ENCODE measurements around the gene KLHL1. TPM values are rescaled to one million over a fixed set of nuclear protein-coding genes. Genes with fewer than 3 reads are reported as not detected.

Gene KLHL1
- polyA plus RNA-seq, 3 donors = 0.05 TPM; not detected in 2

- 73 to 89% (median 88%) methylated on average over 2 of the region's 2 CpGs for WGBS, 3 donors
Observed at GRCh38 chr13:70023516-70023915, 84.7 kb downstream of the KLHL1 start.

GRCh38 chr13:70022646-70023045, 85.6 kb downstream of the KLHL1 start:
- no peak overlapping the region for H3K27ac ChIP-seq (ENCODE audit: low read depth, low read length)
- 76 to 90% (median 78%) methylated on average over 3 of the region's 3 CpGs for WGBS, 3 donors

More at GRCh38 chr13:70023516-70023915, 84.7 kb downstream of the KLHL1 start:
- no peak overlapping the region for H3K27ac ChIP-seq (ENCODE audit: low read depth, low read length)

DNA sequence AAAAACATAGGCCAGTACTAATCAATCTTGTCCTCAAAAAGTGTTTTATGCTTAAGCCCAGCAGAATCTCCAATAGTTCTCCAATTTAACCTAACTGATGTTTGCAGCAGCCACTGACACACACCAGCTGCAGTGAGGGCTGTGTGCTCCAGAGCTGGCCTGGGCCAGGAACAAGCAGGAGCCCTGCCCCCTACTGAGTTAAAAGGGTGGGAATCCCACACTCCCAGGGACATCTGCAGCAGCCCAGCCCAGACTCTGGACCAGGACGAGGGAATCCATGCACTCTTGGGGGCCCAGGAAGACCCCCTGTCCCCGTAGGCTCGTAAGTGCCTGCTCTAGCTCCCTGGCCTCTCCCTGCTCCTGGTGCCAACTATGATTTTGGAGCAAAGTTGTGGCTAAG, 92.1 kb downstream of the KLHL1 start:
- 63 to 84% (median 72%) methylated on average over 3 of the region's 3 CpGs for WGBS, 3 donors

DNA sequence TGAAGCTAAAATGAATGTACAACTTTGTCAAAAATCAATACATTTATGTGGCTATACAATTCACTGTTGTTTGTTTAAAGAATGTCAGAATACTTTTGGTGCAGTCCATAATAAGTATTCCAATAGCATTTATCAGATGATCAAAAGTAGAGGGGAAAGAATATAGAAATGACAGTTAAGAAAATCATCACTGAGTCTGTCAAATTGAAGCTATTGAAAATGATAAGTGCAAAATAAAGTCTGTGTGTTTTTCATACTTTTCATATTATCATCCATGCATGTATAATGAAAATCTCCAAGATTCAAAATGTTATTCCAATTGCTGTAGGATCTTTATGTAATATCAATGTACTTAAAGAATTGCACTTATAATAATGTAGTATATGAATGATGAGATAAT, 93.9 kb downstream of the KLHL1 start:
- no peak overlapping the region for H3K27ac ChIP-seq (ENCODE audit: low read depth, low read length)

More for the DNA sequence above, 92.1 kb downstream of the KLHL1 start:
- H3K27ac ChIP-seq (ENCODE audit: low read depth, low read length) = no peak overlapping the region

DNA sequence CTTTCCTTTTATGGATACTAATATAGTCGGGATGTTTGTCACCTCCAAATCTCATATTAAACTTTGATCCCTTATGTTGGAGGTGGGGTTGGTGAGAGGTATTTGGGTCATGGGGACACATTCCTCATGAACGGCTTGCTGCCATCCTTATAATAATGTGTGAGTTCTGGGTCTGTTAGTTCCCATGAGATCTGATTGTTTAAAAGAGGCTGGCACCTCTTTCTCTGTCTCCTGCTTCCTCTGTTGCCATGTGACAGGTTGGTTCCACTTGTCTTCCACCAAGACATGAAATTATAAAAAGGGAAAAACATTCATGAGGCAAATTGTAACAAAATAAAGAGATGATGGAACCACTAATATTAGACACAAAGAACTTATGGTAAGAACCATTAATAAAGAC, 108.4 kb downstream of the KLHL1 start:
- 29 to 84% (median 75%) methylated on average over 2 of the region's 2 CpGs for WGBS, 3 donors
- no peak overlapping the region for H3K27ac ChIP-seq (ENCODE audit: low read depth, low read length)

GRCh38 chr13:69997061-69997460, 111.2 kb downstream of the KLHL1 start:
- 89 to 91% (median 89%) methylated on average over 4 of the region's 4 CpGs for WGBS, 3 donors
- no peak overlapping the region for H3K27ac ChIP-seq (ENCODE audit: low read depth, low read length)

DNA sequence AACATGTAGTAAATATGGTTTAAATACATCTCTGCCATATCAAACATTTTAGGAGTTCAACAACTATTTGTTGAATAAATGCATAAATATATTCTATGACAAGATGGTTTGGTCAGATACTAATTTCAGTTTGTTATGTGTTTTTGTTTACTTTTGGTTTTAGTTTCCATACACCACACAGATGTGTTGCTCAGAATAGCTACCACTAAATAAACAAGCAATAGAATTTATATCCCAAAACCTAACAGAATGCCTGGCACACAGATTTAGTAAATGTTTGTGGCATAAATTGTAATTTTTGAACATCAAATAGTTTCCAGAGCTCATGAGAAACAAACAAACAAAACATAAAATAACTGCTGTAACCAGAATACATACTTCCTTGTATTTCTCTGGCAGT, 127.5 kb downstream of the KLHL1 start:
- no peak overlapping the region for H3K27ac ChIP-seq (ENCODE audit: low read depth, low read length)

DNA sequence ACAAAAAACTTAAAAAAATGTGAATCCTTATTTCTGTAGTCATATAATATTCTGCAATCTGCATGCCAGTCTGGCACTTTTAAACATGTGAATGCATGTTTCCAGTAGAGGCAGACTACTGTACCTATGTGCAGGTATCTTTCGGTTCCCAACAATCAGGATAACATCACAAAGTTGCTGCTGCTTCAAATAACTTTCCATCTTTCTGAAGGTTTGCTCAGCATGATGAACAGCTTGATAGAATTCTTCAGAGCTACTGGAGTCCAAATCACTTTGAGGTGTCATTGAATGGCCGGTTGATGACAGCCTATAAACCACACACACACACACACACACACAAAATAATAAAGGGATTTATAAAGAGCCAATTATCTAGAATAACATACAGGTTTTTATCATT, 132.8 kb downstream of the KLHL1 start:
- 88 to 93% (median 91%) methylated on average over 2 of the region's 2 CpGs for whole genome bisulfite sequencing, 3 donors

GRCh38 chr13:69970520-69970919, 137.7 kb downstream of the KLHL1 start:
- 13 to 63% (median 19%) methylated on average over 2 of the region's 2 CpGs for WGBS, 3 donors
- H3K27ac ChIP-seq (ENCODE audit: low read depth, low read length) = no peak overlapping the region

More for the DNA sequence above, 132.8 kb downstream of the KLHL1 start:
- H3K27ac ChIP-seq (ENCODE audit: low read depth, low read length) = no peak overlapping the region

GRCh38 chr13:69959046-69959445, 149.2 kb downstream of the KLHL1 start:
- H3K27ac ChIP-seq (ENCODE audit: low read depth, low read length) = no peak overlapping the region
- 47 to 60% (median 50%) methylated on average over 2 of the region's 2 CpGs for WGBS, 3 donors

- WGBS, 3 donors = 85 to 90% (median 86%) methylated on average over 5 of the region's 5 CpGs
- H3K27ac ChIP-seq (ENCODE audit: low read depth, low read length) = no peak overlapping the region
Observed at GRCh38 chr13:69956839-69957238, 151.4 kb downstream of the KLHL1 start.

DNA sequence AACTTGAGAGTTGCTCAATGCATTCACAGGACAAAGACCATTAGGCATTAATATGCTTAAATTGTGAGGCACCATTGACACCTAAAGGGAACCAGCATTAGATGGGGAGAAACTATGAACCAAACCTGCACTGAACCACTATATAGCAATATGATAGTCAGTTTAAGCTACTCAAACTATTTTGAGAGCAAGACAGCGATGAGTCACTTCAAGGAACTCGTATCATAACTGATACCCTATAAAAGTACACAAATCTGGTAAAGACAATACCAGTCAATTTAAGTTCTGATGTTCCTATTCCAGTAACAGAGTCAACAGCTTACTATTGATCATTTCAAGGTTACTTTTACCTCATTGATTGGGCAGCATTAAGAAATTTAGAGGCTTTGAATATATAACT, 151.9 kb downstream of the KLHL1 start:
- no peak overlapping the region for H3K27ac ChIP-seq (ENCODE audit: low read depth, low read length)
- 86 to 92% (median 86%) methylated on average over 2 of the region's 2 CpGs for WGBS, 3 donors

GRCh38 chr13:69955271-69955670, 153.0 kb downstream of the KLHL1 start:
- H3K27ac ChIP-seq (ENCODE audit: low read depth, low read length) = no peak overlapping the region

DNA sequence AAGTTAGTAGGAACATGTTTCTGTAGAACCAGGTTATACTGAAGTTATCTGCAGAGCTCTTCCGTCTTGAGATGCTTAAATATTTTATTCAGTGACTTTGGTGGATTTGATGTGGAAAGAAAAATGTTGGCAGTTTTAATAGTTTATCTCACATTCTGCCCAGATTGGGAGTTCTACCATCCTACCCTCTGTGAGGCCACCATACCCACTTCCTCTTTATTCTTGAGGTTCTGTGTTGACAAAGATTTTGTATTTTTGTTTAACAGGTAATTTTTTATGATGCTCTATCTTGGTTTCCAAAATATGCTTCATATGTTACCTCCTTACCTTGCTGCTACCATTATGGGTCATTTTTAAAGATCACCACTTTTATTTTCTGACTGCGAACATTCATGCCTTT, 156.8 kb downstream of the KLHL1 start:
- WGBS, 3 donors = 82 to 94% (median 84%) methylated on average over 2 of the region's 2 CpGs
- H3K27ac ChIP-seq (ENCODE audit: low read depth, low read length) = no peak overlapping the region

GRCh38 chr13:69950160-69950559, 158.1 kb downstream of the KLHL1 start:
- no peak overlapping the region for H3K27ac ChIP-seq (ENCODE audit: low read depth, low read length)
- 46 to 83% (median 80%) methylated on average over 4 of the region's 4 CpGs for WGBS, 3 donors

- H3K27ac ChIP-seq (ENCODE audit: low read depth, low read length) = no peak overlapping the region
- WGBS, 3 donors = 14 to 45% (median 25%) methylated on average over 3 of the region's 3 CpGs
Observed at GRCh38 chr13:69948016-69948415, 160.2 kb downstream of the KLHL1 start.

GRCh38 chr13:69947582-69947981, 160.7 kb downstream of the KLHL1 start:
- no peak overlapping the region for H3K27ac ChIP-seq (ENCODE audit: low read depth, low read length)
- 15 to 56% (median 31%) methylated on average over 2 of the region's 2 CpGs for WGBS, 3 donors

DNA sequence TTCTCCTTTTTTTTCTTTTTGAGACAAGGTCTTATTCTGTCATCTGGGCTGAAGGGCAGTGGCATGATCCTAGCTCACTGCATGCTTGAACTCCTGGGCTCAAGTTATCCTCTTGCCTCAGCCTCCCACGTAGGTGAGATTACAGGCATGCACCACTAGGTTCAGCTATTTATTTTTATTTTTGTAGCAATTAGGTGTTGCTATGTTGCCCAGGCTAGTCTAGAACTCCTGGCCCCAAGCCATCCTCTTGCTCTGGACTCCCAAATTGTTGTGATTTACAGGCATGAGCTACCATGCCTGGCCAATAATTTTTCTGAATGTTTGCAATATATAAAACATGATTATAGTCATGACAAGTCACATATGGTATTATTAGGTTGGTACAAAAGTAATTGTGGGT, 161.7 kb downstream of the KLHL1 start:
- H3K27ac ChIP-seq (ENCODE audit: low read depth, low read length) = no peak overlapping the region
- WGBS, 3 donors = 71 to 78% (median 78%) methylated on average over 1 of the region's 1 CpG

GRCh38 chr13:69935043-69935442, 173.2 kb downstream of the KLHL1 start:
- 69 to 80% (median 75%) methylated on average over 2 of the region's 2 CpGs for WGBS, 3 donors

GRCh38 chr13:69928262-69928661, 180.0 kb downstream of the KLHL1 start:
- no peak overlapping the region for H3K27ac ChIP-seq (ENCODE audit: low read depth, low read length)
- WGBS, 3 donors = 77 to 90% (median 82%) methylated on average over 4 of the region's 4 CpGs

More at GRCh38 chr13:69935043-69935442, 173.2 kb downstream of the KLHL1 start:
- no peak overlapping the region for H3K27ac ChIP-seq (ENCODE audit: low read depth, low read length)

DNA sequence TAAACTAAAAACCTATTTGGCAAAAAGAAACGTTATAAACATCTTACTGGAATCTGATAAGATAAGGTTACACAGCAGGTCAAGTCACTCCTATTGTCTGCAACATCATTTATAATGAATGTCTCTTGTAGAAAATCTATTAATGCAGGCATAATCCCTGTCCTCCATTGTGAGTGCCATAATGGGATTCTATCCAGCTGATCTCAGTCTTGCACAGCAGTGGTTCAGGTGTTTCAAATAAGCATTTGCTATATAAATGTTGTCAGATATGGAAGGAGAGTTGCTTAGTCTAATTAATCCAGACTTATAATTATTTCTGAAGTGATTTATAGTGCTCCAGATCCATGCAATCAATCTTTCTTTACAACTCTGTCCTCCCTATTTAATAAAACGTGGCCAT, 187.1 kb downstream of the KLHL1 start:
- 23 to 38% (median 37%) methylated on average over 2 of the region's 2 CpGs for WGBS, 3 donors
- no peak overlapping the region for H3K27ac ChIP-seq (ENCODE audit: low read depth, low read length)

Measured in adipose tissue (tissue), 3 donors.